ENCODE measurements around the gene HVCN1. TPM values are rescaled to one million over a fixed set of nuclear protein-coding genes. Genes with fewer than 3 reads are reported as not detected.
"Not testable (repeated sequence)": the region's sequence is repeated elsewhere in the genome, so short reads cannot be mapped to it uniquely, and the experiment has no call there.

The HVCN1 gene, protein sequence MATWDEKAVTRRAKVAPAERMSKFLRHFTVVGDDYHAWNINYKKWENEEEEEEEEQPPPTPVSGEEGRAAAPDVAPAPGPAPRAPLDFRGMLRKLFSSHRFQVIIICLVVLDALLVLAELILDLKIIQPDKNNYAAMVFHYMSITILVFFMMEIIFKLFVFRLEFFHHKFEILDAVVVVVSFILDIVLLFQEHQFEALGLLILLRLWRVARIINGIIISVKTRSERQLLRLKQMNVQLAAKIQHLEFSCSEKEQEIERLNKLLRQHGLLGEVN
- polyA plus RNA-seq (2012; ENCODE audit: low read depth, missing spikeins) = 83.4 TPM

- TF ChIP-seq SPI1 (IDR thresholded peaks at IDR 0.05; ENCODE audit: low read depth, low read length) (no peak), TAF1 (IDR thresholded peaks at IDR 0.05; ENCODE audit: low read depth, low read length) (no peak), PAX5 (IDR thresholded peaks at IDR 0.05; ENCODE audit: insufficient read depth, low read length, severe bottlenecking) (no peak), POLR2A (IDR thresholded peaks at IDR 0.05; ENCODE audit: low read depth, low read length) (no peak), POU2F2 (IDR thresholded peaks at IDR 0.05; ENCODE audit: low read depth, low read length) (no peak), POLR2AphosphoS5 (IDR thresholded peaks at IDR 0.05; ENCODE audit: low read depth, low read length) (no peak)
- DNase-seq (ENCODE audit: insufficient read length, low spot score) (peak; percentile 71), FAIRE-seq (peak; percentile 31)
Measured at GRCh38 chr12:110688446-110689280, at the start of gene HVCN1. Gene HVCN1 (minus strand): TSS chr12:110689115. CDS start chr12:110683245, 5,870 bp downstream.

DNA sequence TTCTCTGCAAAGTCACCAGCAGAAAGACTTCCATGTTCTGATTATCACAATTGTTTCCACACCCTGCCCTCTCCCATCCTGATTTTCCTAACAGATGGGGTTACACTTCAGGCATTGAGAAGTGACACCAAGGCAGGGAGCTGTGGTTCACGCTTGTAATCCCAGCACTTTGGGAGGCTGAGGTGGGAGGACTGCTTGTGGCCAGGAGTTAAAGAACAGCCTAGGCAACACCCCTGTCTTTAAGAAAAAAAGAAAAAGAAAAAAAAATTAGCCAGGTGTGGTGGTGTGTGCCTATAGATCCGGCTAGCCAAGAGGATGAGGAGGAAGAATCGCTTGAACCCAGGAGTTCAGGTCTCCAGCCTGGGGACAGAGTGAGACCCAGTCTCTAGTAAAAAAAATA lies 48.6 kb upstream of the HVCN1 start:
- TF ChIP-seq POU2F2 (IDR thresholded peaks at IDR 0.05; ENCODE audit: low read depth, low read length) (no peak), PAX5 (IDR thresholded peaks at IDR 0.05; ENCODE audit: insufficient read depth, low read length, severe bottlenecking) (no peak), TAF1 (IDR thresholded peaks at IDR 0.05; ENCODE audit: low read depth, low read length) (no peak), POLR2A (IDR thresholded peaks at IDR 0.05; ENCODE audit: low read depth, low read length) (no peak), POLR2AphosphoS5 (IDR thresholded peaks at IDR 0.05; ENCODE audit: low read depth, low read length) (no peak), SPI1 (IDR thresholded peaks at IDR 0.05; ENCODE audit: low read depth, low read length) (no peak)
- DNase-seq (ENCODE audit: insufficient read length, low spot score) = no peak
- no peak for FAIRE-seq

GRCh38 chr12:110737016-110737415 lies 48.1 kb upstream of the HVCN1 start:
- FAIRE-seq = not testable (repeated sequence)

GRCh38 chr12:110733900-110734299 lies 45.0 kb upstream of the HVCN1 start:
- FAIRE-seq (no peak), DNase-seq (ENCODE audit: insufficient read length, low spot score) (no peak)
- TF ChIP-seq TAF1 (IDR thresholded peaks at IDR 0.05; ENCODE audit: low read depth, low read length) = no peak
- no peak for TF ChIP-seq SPI1 (IDR thresholded peaks at IDR 0.05; ENCODE audit: low read depth, low read length)
- no peak for TF ChIP-seq POU2F2 (IDR thresholded peaks at IDR 0.05; ENCODE audit: low read depth, low read length)
- TF ChIP-seq POLR2A (IDR thresholded peaks at IDR 0.05; ENCODE audit: low read depth, low read length) = no peak
- TF ChIP-seq POLR2AphosphoS5 (IDR thresholded peaks at IDR 0.05; ENCODE audit: low read depth, low read length) = no peak
- no peak for TF ChIP-seq PAX5 (IDR thresholded peaks at IDR 0.05; ENCODE audit: insufficient read depth, low read length, severe bottlenecking)

More at GRCh38 chr12:110737016-110737415, 48.1 kb upstream of the HVCN1 start:
- DNase-seq (ENCODE audit: insufficient read length, low spot score) = not testable (repeated sequence)

GRCh38 chr12:110733089-110733715 lies 44.3 kb upstream of the HVCN1 start:
- DNase-seq (ENCODE audit: insufficient read length, low spot score) (no peak), FAIRE-seq (no peak)
- no peak for TF ChIP-seq SPI1 (IDR thresholded peaks at IDR 0.05; ENCODE audit: low read depth, low read length)
- TF ChIP-seq TAF1 (IDR thresholded peaks at IDR 0.05; ENCODE audit: low read depth, low read length) = no peak
- no peak for TF ChIP-seq POLR2AphosphoS5 (IDR thresholded peaks at IDR 0.05; ENCODE audit: low read depth, low read length)
- no peak for TF ChIP-seq POLR2A (IDR thresholded peaks at IDR 0.05; ENCODE audit: low read depth, low read length)
- TF ChIP-seq POU2F2 (IDR thresholded peaks at IDR 0.05; ENCODE audit: low read depth, low read length) = no peak
- no peak for TF ChIP-seq PAX5 (IDR thresholded peaks at IDR 0.05; ENCODE audit: insufficient read depth, low read length, severe bottlenecking)

DNA sequence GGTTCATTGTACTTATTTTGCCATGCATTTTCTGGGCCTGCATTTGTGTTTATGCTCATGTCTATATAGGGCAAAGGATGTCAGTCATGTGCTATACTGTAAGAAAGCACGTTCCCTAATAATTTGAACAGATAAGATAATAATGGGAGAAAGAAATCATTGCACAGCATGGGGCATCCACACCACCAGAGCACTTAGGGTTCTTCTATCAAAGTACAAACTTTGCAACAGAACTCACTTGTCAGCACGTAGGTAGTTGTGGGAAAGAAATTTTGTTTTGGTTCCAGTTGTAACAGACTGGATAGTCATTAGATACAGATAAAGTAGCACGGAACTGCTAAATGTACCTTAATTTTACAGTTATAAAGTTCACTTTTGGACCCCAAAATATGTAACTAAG lies 43.7 kb upstream of the HVCN1 start:
- TF ChIP-seq POU2F2 (IDR thresholded peaks at IDR 0.05; ENCODE audit: low read depth, low read length) (no peak), SPI1 (IDR thresholded peaks at IDR 0.05; ENCODE audit: low read depth, low read length) (no peak), TAF1 (IDR thresholded peaks at IDR 0.05; ENCODE audit: low read depth, low read length) (no peak), POLR2A (IDR thresholded peaks at IDR 0.05; ENCODE audit: low read depth, low read length) (no peak), POLR2AphosphoS5 (IDR thresholded peaks at IDR 0.05; ENCODE audit: low read depth, low read length) (no peak), PAX5 (IDR thresholded peaks at IDR 0.05; ENCODE audit: insufficient read depth, low read length, severe bottlenecking) (no peak)
- DNase-seq (ENCODE audit: insufficient read length, low spot score) (no peak), FAIRE-seq (no peak)

GRCh38 chr12:110731479-110731878 lies 42.6 kb upstream of the HVCN1 start:
- no peak for FAIRE-seq
- no peak for DNase-seq (ENCODE audit: insufficient read length, low spot score)
- TF ChIP-seq POLR2AphosphoS5 (IDR thresholded peaks at IDR 0.05; ENCODE audit: low read depth, low read length) = no peak
- no peak for TF ChIP-seq TAF1 (IDR thresholded peaks at IDR 0.05; ENCODE audit: low read depth, low read length)
- TF ChIP-seq SPI1 (IDR thresholded peaks at IDR 0.05; ENCODE audit: low read depth, low read length) = no peak
- TF ChIP-seq POLR2A (IDR thresholded peaks at IDR 0.05; ENCODE audit: low read depth, low read length) = no peak
- no peak for TF ChIP-seq PAX5 (IDR thresholded peaks at IDR 0.05; ENCODE audit: insufficient read depth, low read length, severe bottlenecking)
- TF ChIP-seq POU2F2 (IDR thresholded peaks at IDR 0.05; ENCODE audit: low read depth, low read length) = no peak

DNA sequence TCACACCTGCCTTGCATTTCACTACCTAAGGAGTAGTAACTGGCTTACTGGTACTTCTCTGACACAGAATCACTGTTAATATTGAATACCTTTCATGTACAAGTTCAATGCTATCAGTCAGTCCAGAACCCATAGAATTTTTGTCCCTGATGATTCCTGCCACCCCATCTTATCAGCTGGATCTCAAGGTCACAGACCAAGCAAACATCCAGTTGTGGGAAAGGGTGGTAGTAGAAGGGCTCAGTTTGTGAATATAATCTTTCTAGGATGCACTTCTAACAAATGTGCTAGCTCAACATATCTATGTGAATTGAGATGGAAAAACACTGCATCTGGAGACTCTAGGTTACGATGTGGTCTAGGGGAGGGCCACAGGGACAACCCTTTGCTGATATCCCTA lies 39.7 kb upstream of the HVCN1 start:
- no peak for DNase-seq (ENCODE audit: insufficient read length, low spot score)
- FAIRE-seq = no peak
- no peak for TF ChIP-seq POLR2A (IDR thresholded peaks at IDR 0.05; ENCODE audit: low read depth, low read length)
- no peak for TF ChIP-seq POU2F2 (IDR thresholded peaks at IDR 0.05; ENCODE audit: low read depth, low read length)
- no peak for TF ChIP-seq PAX5 (IDR thresholded peaks at IDR 0.05; ENCODE audit: insufficient read depth, low read length, severe bottlenecking)
- no peak for TF ChIP-seq POLR2AphosphoS5 (IDR thresholded peaks at IDR 0.05; ENCODE audit: low read depth, low read length)
- TF ChIP-seq SPI1 (IDR thresholded peaks at IDR 0.05; ENCODE audit: low read depth, low read length) = no peak
- no peak for TF ChIP-seq TAF1 (IDR thresholded peaks at IDR 0.05; ENCODE audit: low read depth, low read length)

DNA sequence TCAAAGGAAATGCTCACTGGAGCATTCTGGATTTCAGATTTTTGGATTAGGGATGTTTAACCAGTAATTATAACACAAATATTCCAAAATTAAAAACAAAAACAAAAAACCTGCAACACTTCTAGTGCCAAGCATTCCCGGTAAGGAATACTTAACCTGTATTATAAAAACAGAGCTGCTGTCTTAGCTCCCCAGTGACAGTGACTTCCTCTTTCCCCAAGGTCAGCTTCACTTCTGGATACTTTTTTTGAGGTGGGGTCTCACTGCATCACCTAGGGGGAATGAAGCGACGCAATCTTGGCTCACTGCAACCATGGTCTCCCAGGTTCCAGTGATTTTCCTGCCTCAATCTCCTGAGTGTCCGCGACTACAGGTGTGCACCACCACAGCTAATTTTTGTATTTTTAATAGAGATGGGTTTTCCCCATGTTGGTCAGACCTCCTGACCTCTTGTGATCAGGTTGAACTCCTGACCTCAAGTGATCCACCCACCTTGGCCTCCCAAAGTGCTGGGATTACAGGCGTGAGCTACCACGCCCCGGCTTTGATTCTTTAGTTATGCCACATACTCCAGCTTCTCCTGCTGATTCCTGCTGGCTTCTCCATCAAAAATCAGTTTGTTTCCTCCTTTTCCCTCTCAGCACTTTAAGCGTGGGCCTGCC lies 37.9 kb upstream of the HVCN1 start:
- TF ChIP-seq SPI1 (IDR thresholded peaks at IDR 0.05; ENCODE audit: low read depth, low read length) (peak; percentile 79), POU2F2 (IDR thresholded peaks at IDR 0.05; ENCODE audit: low read depth, low read length) (no peak), POLR2AphosphoS5 (IDR thresholded peaks at IDR 0.05; ENCODE audit: low read depth, low read length) (no peak; the same call in 1 of the 2 replicates)
- FAIRE-seq (peak; percentile 28), DNase-seq (ENCODE audit: insufficient read length, low spot score) (no peak)
